Measurements from ENCODE around the gene SLAMF8. TPM values are rescaled to one million over a fixed set of nuclear protein-coding genes. Genes with fewer than 3 reads are reported as not detected.

Gene SLAMF8
- total RNA-seq, 2 donors from 2014 or later, result not detected

- Histone ChIP-seq H3K4me1 (ENCODE audit: control insufficient read depth, insufficient read depth, low read length) (peaks cover 17% of the 10 kb centered on the region), H3K36me3 (ENCODE audit: control insufficient read depth, insufficient read depth, low read length) (no peaks in the 10 kb centered on the region), H3K27ac (ENCODE audit: low read depth, low read length) (no peak overlapping the region), H3K27me3 (ENCODE audit: control insufficient read depth, insufficient read depth, low read length, poor library complexity, severe bottlenecking) (peaks cover 42% of the 10 kb centered on the region), H3K9me3 (ENCODE audit: control insufficient read depth, low read length) (no peaks in the 10 kb centered on the region), H3K9ac (ENCODE audit: extremely low read depth, low read length, poor library complexity, severe bottlenecking) (no peak overlapping the region), H3K4me3 (ENCODE audit: low read length) (no peak overlapping the region)
- Mint-ChIP-seq H3K9me3 (no peaks in the 10 kb centered on the region), H3K27ac (no peak overlapping the region), H3K27me3 (ENCODE audit: insufficient read depth) (peaks cover 46% of the 10 kb centered on the region), H3K36me3 (ENCODE audit: low read depth) (no peaks in the 10 kb centered on the region), H3K4me3 (no peak overlapping the region), H3K4me1 (peaks cover 33% of the 10 kb centered on the region)
- WGBS, 2 experiments (ENCODE audit: insufficient coverage in 1 of 2, insufficient read length in 1 of 2), result 88 to 89% methylated on average over 7 to 8 of the region's 8 CpGs
- TF ChIP-seq CTCF (conservative IDR thresholded peaks at IDR 0.05), result peak; percentile 62
- no peak for DNase-seq
These were observed 9.3 kb downstream of the SLAMF8 start for GRCh38 chr1:159835862-159836525.

GRCh38 chr1:159838715-159839114 is 12.0 kb downstream of the SLAMF8 start:
- Histone ChIP-seq H3K9me3 (ENCODE audit: control insufficient read depth, low read length) (no peaks in the 10 kb centered on the region), H3K9ac (ENCODE audit: extremely low read depth, low read length, poor library complexity, severe bottlenecking) (no peak overlapping the region), H3K4me1 (ENCODE audit: control insufficient read depth, insufficient read depth, low read length) (peaks cover 11% of the 10 kb centered on the region), H3K27ac (ENCODE audit: low read depth, low read length) (no peak overlapping the region), H3K36me3 (ENCODE audit: control insufficient read depth, insufficient read depth, low read length) (no peaks in the 10 kb centered on the region), H3K27me3 (ENCODE audit: control insufficient read depth, insufficient read depth, low read length, poor library complexity, severe bottlenecking) (peaks cover 22% of the 10 kb centered on the region), H3K4me3 (ENCODE audit: low read length) (no peak overlapping the region)
- H3K27ac Mint-ChIP-seq, result no peak overlapping the region
- no peaks in the 10 kb centered on the region for H3K9me3 Mint-ChIP-seq
- peaks cover 24% of the 10 kb centered on the region for H3K4me1 Mint-ChIP-seq
- no peak overlapping the region for H3K4me3 Mint-ChIP-seq
- H3K27me3 Mint-ChIP-seq (ENCODE audit: insufficient read depth), result peaks cover 34% of the 10 kb centered on the region
- H3K36me3 Mint-ChIP-seq (ENCODE audit: low read depth), result no peaks in the 10 kb centered on the region
- TF ChIP-seq CTCF (conservative IDR thresholded peaks at IDR 0.05), result no peak
- DNase-seq, result no peak
- WGBS, 2 experiments (ENCODE audit: insufficient coverage in 1 of 2, insufficient read length in 1 of 2), result 91 to 100% methylated on average over 1 of the region's 1 CpG

- Mint-ChIP-seq H3K27me3 (ENCODE audit: insufficient read depth) (peaks cover 32% of the 10 kb centered on the region), H3K4me1 (peaks cover 24% of the 10 kb centered on the region), H3K36me3 (ENCODE audit: low read depth) (no peaks in the 10 kb centered on the region), H3K27ac (no peak overlapping the region), H3K4me3 (no peak overlapping the region), H3K9me3 (no peaks in the 10 kb centered on the region)
- no peak overlapping the region for H3K27ac ChIP-seq (ENCODE audit: low read depth, low read length)
- DNase-seq, result no peak
- peaks cover 16% of the 10 kb centered on the region for H3K27me3 ChIP-seq (ENCODE audit: control insufficient read depth, insufficient read depth, low read length, poor library complexity, severe bottlenecking)
- H3K4me1 ChIP-seq (ENCODE audit: control insufficient read depth, insufficient read depth, low read length), result peaks cover 11% of the 10 kb centered on the region
- no peak overlapping the region for H3K4me3 ChIP-seq (ENCODE audit: low read length)
- no peaks in the 10 kb centered on the region for H3K9me3 ChIP-seq (ENCODE audit: control insufficient read depth, low read length)
- WGBS, 2 experiments (ENCODE audit: insufficient coverage in 1 of 2, insufficient read length in 1 of 2), result 89 to 94% methylated on average over 2 to 5 of the region's 5 CpGs
- no peaks in the 10 kb centered on the region for H3K36me3 ChIP-seq (ENCODE audit: control insufficient read depth, insufficient read depth, low read length)
- TF ChIP-seq CTCF (conservative IDR thresholded peaks at IDR 0.05), result no peak
- H3K9ac ChIP-seq (ENCODE audit: extremely low read depth, low read length, poor library complexity, severe bottlenecking), result no peak overlapping the region
These were observed 12.6 kb downstream of the SLAMF8 start for GRCh38 chr1:159839116-159839849.

Data from endodermal cell (in vitro differentiated cells).